Skeletal muscle cell (primary cell): Measurements from ENCODE around the gene DPH5.
A peak's percentile ranks its signal among the peaks of the same experiment; 100 is the strongest.
"Not testable (repeated sequence)": the region's sequence is repeated elsewhere in the genome, so short reads cannot be mapped to it uniquely, and the experiment has no call there.

Source experiments
- DNase-seq: peaks from one replicate; pipeline ENCODE4 v3.0.0-alpha.2; 2010; ENCODE audit warnings: low read depth
- H3K4me3 ChIP-seq: 2 replicates; pipeline ENCODE4 v1.5.1; 2011; ENCODE audit warnings: low read depth, mild to moderate bottlenecking, control low read depth, low read length, moderate library complexity

The DPH5 gene

DNA sequence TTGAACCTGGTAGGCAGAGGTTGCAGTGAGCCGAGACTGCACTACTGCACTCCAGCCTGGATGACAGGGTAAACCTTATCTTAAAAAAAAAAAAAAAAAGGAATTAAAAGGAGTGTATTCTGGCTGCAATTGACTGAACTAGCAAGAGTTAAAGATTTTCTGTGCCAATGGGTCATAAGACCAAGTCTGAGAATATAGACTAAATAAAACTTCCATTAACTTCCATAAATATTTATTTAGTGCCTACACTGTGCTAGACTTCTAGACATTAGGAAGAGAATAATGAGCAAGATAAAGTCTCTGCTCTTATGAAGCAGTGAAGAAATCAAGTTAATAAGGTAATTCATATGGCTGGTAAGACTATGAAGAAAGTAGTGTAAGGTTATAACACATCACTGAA is 27.2 kb downstream of the DPH5 start:
- no peak for DNase-seq
- H3K4me3 ChIP-seq, result no peak overlapping the region

DNA sequence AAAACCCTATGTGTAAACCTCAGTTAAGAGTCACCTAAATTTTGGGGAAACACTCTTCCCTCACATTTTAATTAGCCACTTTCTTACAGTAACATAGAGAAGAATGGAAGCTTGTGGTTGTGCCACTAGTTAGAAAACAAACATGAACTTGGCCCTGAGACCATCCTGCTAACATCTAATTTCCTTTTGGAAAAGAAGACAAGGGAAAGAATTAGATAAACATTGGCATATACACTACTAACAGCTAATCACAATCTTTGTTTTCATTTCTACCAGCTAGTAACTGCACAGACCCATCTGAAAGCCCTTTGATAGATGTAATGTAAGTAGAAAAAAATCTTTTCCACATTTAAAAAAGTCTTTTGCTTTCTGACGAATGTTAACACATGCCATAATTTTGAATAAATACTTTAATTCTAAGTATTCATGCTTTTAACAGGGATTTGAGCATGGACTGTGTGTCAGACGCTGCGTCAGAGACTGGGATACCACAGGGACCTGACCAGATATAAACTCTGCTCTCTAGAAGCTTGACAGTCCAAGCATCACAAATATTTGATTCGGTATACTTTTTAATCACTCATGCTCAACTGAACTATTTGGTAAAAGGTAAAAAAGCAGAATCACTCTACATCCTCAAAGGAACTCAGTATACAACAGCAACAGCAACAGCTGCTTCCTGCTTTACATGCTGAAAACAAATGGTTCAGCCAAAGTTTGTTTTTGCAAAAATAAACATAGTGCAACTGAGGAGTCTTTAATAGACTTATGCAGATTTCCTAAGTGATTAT is 30.2 kb downstream of the DPH5 start:
- H3K4me3 ChIP-seq, result no peak overlapping the region
- DNase-seq, result no peak

DNA sequence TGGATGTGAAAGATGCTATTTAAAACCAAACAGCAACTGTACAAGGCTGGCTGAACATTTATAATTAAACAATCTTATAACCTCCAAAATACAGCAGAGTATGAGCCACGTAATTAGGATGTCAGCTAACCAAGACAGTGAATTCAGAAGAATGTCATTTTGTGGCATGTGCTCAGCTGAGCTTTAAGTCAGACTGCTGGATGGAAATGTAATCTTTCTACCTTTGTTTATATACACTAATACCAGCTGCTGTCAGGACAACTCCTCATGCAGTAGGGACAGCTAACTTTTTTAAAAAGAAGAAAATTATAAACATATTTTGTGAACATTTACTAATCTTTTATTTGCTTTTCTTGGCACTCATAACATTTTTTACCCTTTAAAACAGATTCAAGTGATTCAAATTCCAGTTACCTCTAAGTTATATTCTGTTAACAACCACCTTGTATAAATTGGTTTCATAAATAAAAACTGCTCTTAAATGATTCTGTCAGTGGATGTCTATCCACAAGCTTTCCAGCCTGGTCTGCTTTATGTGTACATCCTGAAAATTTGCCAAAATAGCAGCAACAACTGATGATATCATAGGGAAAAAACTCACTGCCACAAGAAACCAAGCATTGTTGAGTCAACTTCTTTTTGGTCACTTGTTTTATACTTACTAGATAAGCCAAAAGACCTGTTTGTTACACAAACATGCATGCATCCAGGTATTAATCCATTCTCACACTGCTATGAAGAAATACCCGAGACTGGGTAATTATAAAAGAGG is 36.1 kb downstream of the DPH5 start:
- peak; percentile 64 for DNase-seq
- no peak overlapping the region for H3K4me3 ChIP-seq

DNA sequence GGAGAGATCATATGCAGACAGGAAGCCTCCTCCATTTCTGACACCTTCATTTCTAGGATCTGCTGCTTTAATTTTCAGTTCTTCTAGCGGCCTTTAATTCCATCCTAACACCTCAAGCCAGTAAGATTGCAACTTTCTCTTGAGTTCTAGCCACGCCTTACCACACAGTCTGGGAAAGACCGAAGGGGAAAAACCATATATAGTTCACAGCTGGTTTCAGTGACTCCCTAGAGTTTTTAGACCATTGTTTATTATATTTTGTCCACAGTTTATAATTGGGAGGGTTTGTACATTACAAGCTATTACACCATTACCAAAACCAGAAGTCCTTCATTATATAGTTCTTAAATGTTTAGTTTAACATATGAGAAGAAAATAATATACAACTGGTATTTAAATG is 37.5 kb downstream of the DPH5 start:
- DNase-seq, result no peak
- no peak overlapping the region for H3K4me3 ChIP-seq

DNA sequence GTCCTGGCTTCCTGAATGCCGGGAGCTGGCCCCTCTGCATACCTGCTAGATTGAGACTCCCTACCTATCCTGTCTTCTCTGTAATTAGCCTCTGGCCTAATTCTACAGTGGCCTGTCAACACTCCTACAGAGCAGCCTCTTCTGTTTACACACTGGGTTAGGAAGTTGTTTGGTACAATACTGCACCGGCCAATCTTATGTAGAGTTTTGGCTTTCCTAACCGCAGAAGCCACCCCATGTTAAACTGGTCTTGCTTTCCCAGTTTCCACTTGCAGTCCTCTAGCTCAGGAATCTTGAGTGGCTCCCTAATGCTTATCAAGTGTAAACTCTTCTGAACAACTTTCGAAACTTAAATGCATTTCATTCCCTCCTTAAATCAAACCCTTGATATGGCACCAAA is 42.8 kb downstream of the DPH5 start:
- H3K4me3 ChIP-seq, result no peak overlapping the region
- DNase-seq, result no peak

DNA sequence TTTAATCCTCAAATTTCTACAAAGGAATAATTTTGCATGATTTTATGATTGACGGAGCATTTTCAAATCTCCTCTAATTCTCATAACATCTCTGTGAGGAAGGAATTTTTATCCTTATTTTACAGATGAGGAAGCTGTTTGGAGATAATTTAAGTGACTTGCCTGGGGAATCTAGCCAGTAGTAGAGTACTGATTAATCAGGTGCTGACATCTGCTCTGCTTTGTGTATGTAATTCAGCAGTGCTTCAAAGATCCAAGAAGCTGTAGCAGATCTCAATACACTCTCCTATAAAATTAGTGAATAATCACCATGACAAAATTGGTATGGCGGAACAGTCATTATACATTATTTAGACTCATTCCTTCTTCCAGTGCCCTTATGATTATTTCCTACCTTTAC is 46.0 kb downstream of the DPH5 start:
- no peak overlapping the region for H3K4me3 ChIP-seq
- DNase-seq, result no peak

DNA sequence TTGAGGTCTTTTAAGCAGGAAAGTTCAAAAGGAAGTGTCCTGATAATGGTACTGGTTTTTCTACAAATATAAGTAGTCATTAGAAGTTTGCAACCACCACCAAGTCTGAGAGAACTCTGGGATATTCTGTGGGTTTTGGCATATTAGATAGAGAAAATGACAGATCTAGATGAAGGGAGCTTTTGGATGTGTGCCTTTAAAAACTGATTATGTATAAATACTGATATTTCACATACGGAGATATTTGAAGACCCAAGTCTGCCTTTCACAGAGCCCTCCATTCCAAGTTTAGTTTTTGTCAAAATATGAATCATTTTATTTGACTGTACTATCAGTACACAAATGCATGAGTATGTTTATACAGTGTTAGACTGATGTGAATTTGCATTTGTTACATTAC is 48.6 kb downstream of the DPH5 start:
- no peak for DNase-seq
- H3K4me3 ChIP-seq, result no peak overlapping the region

DNA sequence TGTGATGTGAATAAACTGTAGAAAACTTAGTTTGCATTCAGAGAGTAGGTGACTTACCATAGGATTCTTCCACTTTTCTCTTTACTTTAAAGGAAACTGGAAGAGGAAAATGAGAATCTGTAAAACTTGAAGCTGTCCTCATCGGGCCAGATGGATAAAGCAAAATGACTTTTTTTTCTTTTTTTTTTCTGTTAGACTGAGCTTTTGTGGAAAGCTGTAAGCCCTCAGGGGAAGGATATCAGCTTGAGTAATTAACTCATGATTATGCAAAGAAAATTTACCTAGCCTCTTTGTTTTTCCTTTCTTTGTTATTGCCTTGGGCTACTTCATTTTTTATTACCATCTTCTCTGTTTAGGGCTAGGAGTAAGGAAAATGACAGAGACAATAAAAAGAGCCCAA is 53.4 kb downstream of the DPH5 start:
- DNase-seq, result no peak
- no peak overlapping the region for H3K4me3 ChIP-seq

DNA sequence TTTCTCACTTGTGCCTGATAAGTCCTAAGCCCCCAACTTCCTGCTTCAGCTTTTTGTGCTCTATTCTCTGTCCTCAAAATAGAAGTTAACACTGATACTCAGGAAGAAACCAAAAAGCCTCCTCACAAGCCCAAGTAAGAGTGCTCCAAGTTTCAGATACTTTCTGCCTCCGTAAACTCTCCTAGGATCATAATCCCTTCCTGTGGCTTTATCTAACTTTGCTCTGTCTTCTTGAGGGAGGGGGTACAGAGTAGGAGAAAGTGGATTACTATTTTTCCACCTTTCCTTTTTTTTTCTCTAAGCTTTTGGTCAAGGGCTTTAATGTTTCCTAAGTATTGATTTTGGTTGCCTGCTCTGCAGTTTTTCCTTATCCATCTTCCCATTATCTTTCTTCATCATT is 54.6 kb downstream of the DPH5 start:
- no peak overlapping the region for H3K4me3 ChIP-seq
- no peak for DNase-seq

DNA sequence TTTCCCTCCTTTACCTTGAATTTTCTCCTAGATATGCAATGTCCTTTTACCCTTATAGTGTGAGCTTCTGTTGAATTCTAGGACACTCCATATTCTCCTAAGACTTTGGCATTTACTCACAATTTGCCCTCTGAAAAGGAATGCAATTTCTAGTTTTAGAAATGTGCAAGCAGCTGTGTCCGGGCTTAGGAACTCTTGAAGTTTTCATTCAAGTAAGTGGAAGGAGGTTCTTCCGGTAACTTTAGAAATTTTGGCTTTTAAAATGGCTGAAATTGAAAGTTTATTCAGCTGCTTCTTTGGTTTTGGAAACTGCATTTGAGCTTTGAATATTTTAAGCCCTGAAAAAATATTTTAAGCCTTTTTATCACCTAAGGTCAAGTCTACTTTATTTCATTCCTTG is 56.3 kb downstream of the DPH5 start:
- DNase-seq, result no peak
- H3K4me3 ChIP-seq, result no peak overlapping the region

DNA sequence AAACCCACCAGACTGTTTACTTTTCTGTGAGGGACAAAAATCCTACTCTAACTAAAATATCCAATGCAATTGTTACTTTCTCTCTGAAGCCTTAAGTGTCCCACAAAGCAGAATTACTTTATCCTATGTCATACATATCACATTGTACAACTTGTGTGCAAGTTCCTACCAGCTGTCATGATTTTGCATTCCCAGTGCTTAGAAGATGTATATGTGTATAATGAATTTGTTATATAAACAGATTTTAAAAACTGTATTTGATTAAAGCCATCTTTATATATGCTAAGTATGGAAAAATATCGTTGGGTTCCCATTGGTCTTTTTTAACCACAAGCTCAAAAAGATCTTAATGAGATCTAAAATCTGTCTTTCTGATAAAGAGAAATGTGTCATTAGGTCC is 57.0 kb downstream of the DPH5 start:
- H3K4me3 ChIP-seq, result no peak overlapping the region
- DNase-seq, result no peak

DNA sequence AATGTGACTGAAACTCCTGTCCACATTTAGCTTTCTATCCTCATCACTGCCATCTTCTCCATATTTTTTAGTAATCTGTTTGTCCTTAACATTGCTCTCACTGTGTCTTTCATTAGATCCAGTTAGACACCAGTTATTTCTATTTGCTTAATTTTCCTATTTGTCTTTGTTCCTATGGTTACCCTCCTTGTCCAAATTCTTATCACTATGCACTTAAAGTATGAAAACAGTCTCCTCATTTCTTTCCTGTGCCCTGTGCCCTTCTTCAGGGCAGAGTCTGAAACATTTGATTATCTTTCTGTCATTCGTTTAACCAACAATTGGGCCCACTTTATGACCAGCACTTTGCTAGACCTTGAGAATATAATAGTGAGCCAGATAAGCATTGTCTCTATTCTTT is 65.5 kb downstream of the DPH5 start:
- H3K4me3 ChIP-seq, result no peak overlapping the region
- DNase-seq, result no peak

DNA sequence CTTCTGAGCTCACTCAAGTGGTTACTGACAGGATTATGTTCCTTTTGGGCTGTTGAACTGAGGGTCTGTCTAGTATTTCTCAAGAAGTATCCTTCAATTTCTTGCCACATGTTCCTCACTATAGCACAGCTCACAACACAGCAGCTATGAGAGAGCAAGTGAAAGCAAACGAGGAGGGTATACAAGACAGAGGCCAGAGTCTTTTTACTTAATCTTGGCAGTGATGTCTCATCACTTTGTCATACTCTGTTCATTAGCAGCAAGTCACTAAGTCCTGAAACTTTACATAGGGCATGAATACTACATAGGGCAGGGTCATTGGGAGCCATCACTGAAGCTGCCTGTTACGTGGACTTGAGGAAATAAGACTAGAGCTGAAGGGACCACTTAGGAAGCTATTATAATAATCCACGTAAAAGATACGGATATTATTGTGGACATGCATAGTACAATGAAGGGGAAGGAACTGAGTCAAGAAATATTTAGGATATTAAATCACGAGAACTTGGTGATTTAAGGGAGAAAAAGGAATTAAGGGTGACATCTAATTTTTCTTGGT is 66.0 kb downstream of the DPH5 start:
- no peak for DNase-seq
- no peak overlapping the region for H3K4me3 ChIP-seq

DNA sequence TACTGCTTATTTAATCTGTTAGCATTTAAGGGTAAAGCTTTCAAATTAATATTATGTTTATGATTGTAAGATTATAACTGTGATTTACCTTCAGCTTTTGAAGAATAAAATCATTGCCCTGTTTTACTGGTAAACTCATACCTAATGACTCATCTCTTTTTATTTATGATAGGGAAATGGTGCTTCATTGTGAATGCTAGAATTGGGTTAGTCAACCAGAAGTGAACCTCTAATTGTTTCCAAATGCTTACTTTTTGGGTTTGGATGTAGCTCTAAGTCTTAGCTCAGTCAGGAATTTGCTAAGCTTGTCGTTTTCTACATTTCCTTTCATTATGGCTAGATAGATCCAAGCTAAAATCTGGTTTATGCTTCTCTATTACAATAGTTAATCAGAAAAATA is 70.3 kb downstream of the DPH5 start:
- H3K4me3 ChIP-seq, result no peak overlapping the region
- DNase-seq, result peak; percentile 56

DNA sequence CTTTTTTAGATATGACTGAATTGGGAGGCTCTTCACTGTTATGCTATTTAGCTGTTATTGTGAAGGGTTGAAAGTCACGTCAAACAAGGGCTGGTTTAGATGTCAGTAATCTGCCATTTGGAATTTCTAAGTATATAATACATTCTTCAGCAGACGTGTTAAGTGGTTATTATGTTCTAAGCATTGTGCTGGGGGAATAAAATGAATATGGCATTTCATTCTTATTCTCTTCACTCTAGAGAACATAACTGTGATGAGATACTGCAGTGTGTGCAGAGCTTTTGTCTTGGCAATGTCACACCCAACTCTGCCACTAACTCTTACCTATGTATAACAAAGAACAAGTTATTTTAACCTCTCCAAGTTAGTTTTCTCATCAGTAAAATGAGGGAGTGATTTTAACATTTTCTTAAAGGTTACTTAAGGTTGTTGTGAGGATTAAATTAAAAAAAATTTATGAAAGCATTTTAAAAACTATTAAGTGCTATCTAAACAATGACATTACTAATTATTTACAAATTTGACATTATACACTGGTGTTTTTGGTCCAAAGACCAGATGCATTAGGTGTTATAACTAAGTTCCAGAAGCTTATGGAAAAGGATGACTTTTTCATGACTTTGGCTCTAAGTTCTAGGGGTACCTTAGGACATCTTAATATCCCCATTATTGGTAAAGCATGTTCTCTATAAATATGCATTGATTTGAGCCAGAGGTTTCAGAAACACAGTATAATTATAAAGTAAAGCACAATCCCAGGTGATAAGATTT is 71.4 kb downstream of the DPH5 start:
- DNase-seq, result no peak
- no peak overlapping the region for H3K4me3 ChIP-seq

DNA sequence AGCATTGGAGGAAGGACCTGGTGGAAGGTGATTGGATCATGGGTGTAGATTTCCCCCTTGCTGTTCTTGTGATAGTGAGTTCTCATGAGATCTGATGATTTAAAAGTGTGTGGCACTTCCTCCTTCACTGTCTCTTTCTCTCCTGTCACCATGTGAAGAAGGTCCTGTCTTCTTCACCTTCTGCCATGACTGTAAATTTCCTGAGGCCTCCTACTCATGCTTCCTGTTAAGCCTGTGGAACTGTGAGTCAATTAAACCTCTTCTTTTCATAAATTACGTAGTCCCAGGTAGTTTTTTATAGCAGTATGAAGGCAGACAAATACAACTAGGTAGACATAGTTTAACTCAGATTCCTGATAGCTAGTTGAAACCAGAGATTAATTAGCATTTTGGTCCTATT is 72.6 kb downstream of the DPH5 start:
- DNase-seq, H3K4me3 ChIP-seq: not testable (repeated sequence)

DNA sequence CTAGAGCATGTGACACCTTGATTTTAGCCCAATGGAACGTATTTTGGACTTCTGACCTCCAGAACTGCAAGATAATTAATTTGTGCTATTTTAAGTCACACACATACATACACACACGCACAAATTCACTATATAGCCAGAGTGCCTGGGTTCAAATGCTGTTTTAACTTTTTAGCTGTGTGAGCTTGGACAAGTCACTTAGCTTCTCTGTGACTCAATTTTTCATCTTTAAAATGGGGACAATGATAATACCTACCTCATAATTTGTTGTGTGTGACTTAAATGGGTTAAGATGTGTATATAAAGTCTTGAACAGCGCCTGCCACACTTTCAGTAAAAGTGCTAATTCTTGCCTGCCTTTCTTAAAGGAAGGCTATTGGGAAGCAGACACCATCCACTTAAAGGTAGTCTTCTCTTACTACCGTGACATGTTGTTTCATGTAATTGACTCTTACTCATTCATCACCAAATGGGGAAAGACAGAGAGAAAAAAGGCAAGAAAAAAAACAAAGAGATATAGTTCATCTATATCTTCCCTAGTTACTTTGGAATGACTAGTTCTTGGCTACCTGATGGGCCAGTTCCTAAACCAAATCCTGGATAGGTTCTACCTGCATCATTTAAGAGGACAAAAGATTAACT is 73.4 kb downstream of the DPH5 start:
- DNase-seq, result no peak
- no peak overlapping the region for H3K4me3 ChIP-seq

DNA sequence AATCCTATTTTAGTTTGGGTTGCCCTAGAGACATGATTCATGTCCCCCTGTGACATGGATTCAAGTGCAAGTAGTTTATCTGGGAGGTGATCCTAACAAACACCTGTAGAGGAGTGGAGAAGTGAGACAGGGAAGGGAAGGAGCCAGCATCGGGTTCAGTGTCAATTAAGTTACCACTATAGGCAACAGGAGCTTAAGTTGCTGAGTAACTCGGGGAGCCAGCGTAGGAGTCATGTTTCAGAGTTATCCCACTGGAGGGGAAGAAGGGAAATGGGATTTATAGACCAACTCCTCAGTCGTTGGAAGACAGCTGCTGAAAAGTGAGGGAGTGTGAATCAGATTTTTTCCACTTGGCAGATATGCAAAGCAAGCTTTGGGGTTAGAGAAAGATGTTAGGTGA is 74.8 kb downstream of the DPH5 start:
- H3K4me3 ChIP-seq, result no peak overlapping the region
- peak; percentile 69 for DNase-seq

DNA sequence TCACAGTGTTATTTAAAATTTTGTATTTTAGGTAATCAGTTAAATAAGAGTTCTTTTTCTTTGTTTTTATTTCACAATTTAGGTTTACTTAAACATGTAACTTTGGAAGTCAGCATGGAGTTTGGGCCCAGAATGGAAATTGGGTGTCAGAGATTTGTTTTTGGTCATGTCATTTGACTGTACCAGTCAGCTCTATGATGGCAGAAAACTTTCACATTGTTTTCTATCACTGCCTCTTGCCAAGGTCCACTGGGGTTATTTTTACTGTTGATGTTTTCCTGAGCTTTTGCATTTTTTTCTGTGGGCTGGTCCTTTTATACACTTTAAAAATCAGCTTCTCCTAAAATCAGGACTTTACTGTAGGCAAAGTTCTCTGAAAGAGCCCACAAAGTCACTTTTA is 75.2 kb downstream of the DPH5 start:
- no peak for DNase-seq
- H3K4me3 ChIP-seq, result no peak overlapping the region
